Prostate gland (tissue), 2 donors: Measurements from ENCODE around the gene CNTNAP3. TPM values are rescaled to one million over a fixed set of nuclear protein-coding genes. Genes with fewer than 3 reads are reported as not detected.
"Not testable (repeated sequence)": the region's sequence is repeated elsewhere in the genome, so short reads cannot be mapped to it uniquely, and the experiment has no call there.

Experiments used
- DNase-seq: peaks from one replicate; pipeline ENCODE4 v3.0.0-alpha.2; 2019; ENCODE audit warnings: low spot score
- H3K27ac ChIP-seq, 2 donors: fragments of 200-600 bp; sonication (generic); 2 replicates each; pipeline ENCODE4 v1.5.1; 2017 to 2019
- H3K27me3 ChIP-seq: fragments of 200-600 bp; sonication (generic); replicated peaks from 2 replicates; pipeline ENCODE4 v1.5.1; 2019; ENCODE audit not compliant: insufficient read depth
- H3K36me3 ChIP-seq, 2 donors: fragments of 200-600 bp; sonication (generic); 1 replicate in 1 of 2; 2 replicates in 1 of 2; pipeline versions ENCODE4 v1.5.1 to v1.8.1; 2017 to 2019
- H3K4me1 ChIP-seq: fragments of 200-600 bp; sonication (generic); replicated peaks from 2 replicates; pipeline ENCODE4 v1.5.1; 2019
- H3K4me3 ChIP-seq, 2 donors: fragments of 200-600 bp; sonication (generic); 2 replicates each; pipeline ENCODE4 v1.5.1; 2017 to 2019
- H3K9me3 ChIP-seq: fragments of 200-600 bp; sonication (generic); 2 replicates; pipeline ENCODE4 v1.5.1; 2017
- WGBS: methylation state at CpG from one replicate; pipeline ENCODE4 v1.1.5; 2018; 5-methylcytosine and 5-hydroxymethylcytosine counted together
- intact Hi-C: fragments of 100-400 bp; cut with DNase I; formaldehyde crosslinking; loops from one replicate; pipeline ENCODE4 v1.14.2; 2022
- total RNA-seq, 2 donors: library from RNA; depleted of rRNA; stranded (reverse); fragments of >200 nt; gene quantifications; one replicate each; pipeline ENCODE4 v1.1.0, GENCODE V29; 2016

Gene CNTNAP3
- 1 to 10 TPM; 8.2 to 8.3 TPM for total RNA-seq

- H3K4me3 ChIP-seq, H3K4me1 ChIP-seq, intact Hi-C loops, H3K27ac ChIP-seq, DNase-seq, H3K36me3 ChIP-seq, H3K9me3 ChIP-seq, H3K27me3 ChIP-seq: not testable (repeated sequence)
- WGBS = no CpG with 5 or more reads among the region's 42 CpGs
Observed at GRCh38 chr9:39287980-39288379, at the start of gene CNTNAP3. TSS of gene CNTNAP3 (minus strand) at chr9:39288167. CDS start at chr9:39288064, 103 bp downstream.

- H3K4me1 ChIP-seq, H3K9me3 ChIP-seq, intact Hi-C loops, H3K36me3 ChIP-seq, H3K27ac ChIP-seq, H3K27me3 ChIP-seq, DNase-seq, H3K4me3 ChIP-seq: not testable (repeated sequence)
- no CpG with 5 or more reads among the region's 4 CpGs for WGBS
Observed at GRCh38 chr9:39279995-39280394, 8.0 kb downstream of the CNTNAP3 start.

- no CpG with 5 or more reads among the region's 4 CpGs for WGBS
- DNase-seq, H3K9me3 ChIP-seq, H3K27me3 ChIP-seq, intact Hi-C loops, H3K4me3 ChIP-seq, H3K4me1 ChIP-seq, H3K36me3 ChIP-seq, H3K27ac ChIP-seq: not testable (repeated sequence)
Observed at GRCh38 chr9:39242513-39242912, 45.5 kb downstream of the CNTNAP3 start.

GRCh38 chr9:39232130-39232991, 55.6 kb downstream of the CNTNAP3 start:
- not testable (repeated sequence) for DNase-seq, H3K9me3 ChIP-seq, H3K4me1 ChIP-seq

GRCh38 chr9:39215976-39216375, 72.0 kb downstream of the CNTNAP3 start:
- H3K4me3 ChIP-seq, H3K4me1 ChIP-seq, H3K9me3 ChIP-seq, DNase-seq, H3K36me3 ChIP-seq, H3K27me3 ChIP-seq, intact Hi-C loops, H3K27ac ChIP-seq: not testable (repeated sequence)
- WGBS = no CpG with 5 or more reads among the region's 1 CpG

More at GRCh38 chr9:39232130-39232991, 55.6 kb downstream of the CNTNAP3 start:
- intact Hi-C loops, H3K4me3 ChIP-seq, H3K36me3 ChIP-seq, H3K27me3 ChIP-seq, H3K27ac ChIP-seq: not testable (repeated sequence)
- WGBS = no CpG with 5 or more reads among the region's 12 CpGs

GRCh38 chr9:39209773-39210172, 78.2 kb downstream of the CNTNAP3 start:
- DNase-seq, H3K9me3 ChIP-seq, H3K27me3 ChIP-seq, H3K4me1 ChIP-seq, H3K4me3 ChIP-seq, intact Hi-C loops, H3K27ac ChIP-seq, H3K36me3 ChIP-seq: not testable (repeated sequence)
- no CpG with 5 or more reads among the region's 3 CpGs for WGBS

GRCh38 chr9:39206643-39207042, 81.3 kb downstream of the CNTNAP3 start:
- WGBS = no CpG with 5 or more reads among the region's 6 CpGs
- H3K27ac ChIP-seq, intact Hi-C loops: not testable (repeated sequence)

GRCh38 chr9:39205842-39206241, 82.1 kb downstream of the CNTNAP3 start:
- H3K27ac ChIP-seq, H3K4me3 ChIP-seq, intact Hi-C loops, H3K4me1 ChIP-seq, H3K36me3 ChIP-seq, DNase-seq, H3K27me3 ChIP-seq, H3K9me3 ChIP-seq: not testable (repeated sequence)
- no CpG with 5 or more reads among the region's 4 CpGs for WGBS

More at GRCh38 chr9:39206643-39207042, 81.3 kb downstream of the CNTNAP3 start:
- DNase-seq, H3K9me3 ChIP-seq, H3K27me3 ChIP-seq, H3K4me3 ChIP-seq, H3K4me1 ChIP-seq, H3K36me3 ChIP-seq: not testable (repeated sequence)

GRCh38 chr9:39200412-39200811, 87.6 kb downstream of the CNTNAP3 start:
- not testable (repeated sequence) for DNase-seq

GRCh38 chr9:39198000-39198709, 89.8 kb downstream of the CNTNAP3 start:
- H3K36me3 ChIP-seq, H3K4me3 ChIP-seq, H3K4me1 ChIP-seq, H3K9me3 ChIP-seq, H3K27ac ChIP-seq, DNase-seq, H3K27me3 ChIP-seq, intact Hi-C loops: not testable (repeated sequence)
- WGBS = no CpG with 5 or more reads among the region's 7 CpGs

More at GRCh38 chr9:39200412-39200811, 87.6 kb downstream of the CNTNAP3 start:
- H3K27ac ChIP-seq, H3K4me3 ChIP-seq, H3K27me3 ChIP-seq, intact Hi-C loops, H3K9me3 ChIP-seq, H3K36me3 ChIP-seq, H3K4me1 ChIP-seq: not testable (repeated sequence)

- intact Hi-C loops = not testable (repeated sequence)
Observed at GRCh38 chr9:39171370-39171769, 116.6 kb downstream of the CNTNAP3 start.

GRCh38 chr9:39157714-39158113, 130.3 kb downstream of the CNTNAP3 start:
- H3K4me3 ChIP-seq, DNase-seq, H3K36me3 ChIP-seq, intact Hi-C loops, H3K27ac ChIP-seq, H3K4me1 ChIP-seq, H3K27me3 ChIP-seq, H3K9me3 ChIP-seq: not testable (repeated sequence)
- WGBS = no CpG with 5 or more reads among the region's 3 CpGs

More at GRCh38 chr9:39171370-39171769, 116.6 kb downstream of the CNTNAP3 start:
- not testable (repeated sequence) for H3K36me3 ChIP-seq, H3K4me3 ChIP-seq, DNase-seq, H3K27ac ChIP-seq, H3K27me3 ChIP-seq, H3K4me1 ChIP-seq, H3K9me3 ChIP-seq
- no CpG with 5 or more reads among the region's 10 CpGs for WGBS
